CD4-positive, alpha-beta T cell (primary cell): ENCODE data around the gene NAMPT. TPM values are rescaled to one million over a fixed set of nuclear protein-coding genes. Genes with fewer than 3 reads are reported as not detected.

Experiments used
- ATAC-seq: fragments of 200-7000 bp; cut with Tn5 transposase; one replicate; pipeline ENCODE4 v1.10.0; 2022; ENCODE audit warnings: mild to moderate bottlenecking; ENCODE audit not compliant: poor library complexity
- CTCF ChIA-PET: fragments of 350-600 bp; sonication (Branson Sonifier 250); formaldehyde crosslinking; loops from one replicate; lab custom pipeline; 2021; ENCODE audit warnings: antibody characterized with exemption, inconsistent platforms; lab: Charles Lee
- POLR2A ChIA-PET: fragments of 350-600 bp; sonication (Branson Sonifier 250); formaldehyde crosslinking; loops from one replicate; lab custom pipeline; 2021; ENCODE audit warnings: antibody characterized with exemption, inconsistent platforms; lab: Charles Lee
- DNase-seq, 14 experiments: peaks; one replicate each; pipeline ENCODE4 v3.0.0-alpha.2; 2013 to 2020; ENCODE audit warnings: mixed read lengths in 2 of 14
- H3K27ac ChIP-seq, 2 donors: one replicate each; pipeline versions ENCODE4 v1.5.1 to v1.7.0; 2013; ENCODE audit warnings: low read length in 2 of 2, low read depth in 1 of 2, mild to moderate bottlenecking in 1 of 2
- H3K27me3 ChIP-seq, 2 experiments: 1 replicate in 1 of 2; 2 replicates in 1 of 2; pipeline versions ENCODE4 v1.6.1 to v1.7.0; 2013; ENCODE audit warnings: low read length in 2 of 2, control low read depth in 1 of 2, mild to moderate bottlenecking in 1 of 2, moderate library complexity in 1 of 2; ENCODE audit not compliant: insufficient read depth in 2 of 2, control insufficient read depth in 1 of 2
- H3K36me3 ChIP-seq: one replicate; pipeline ENCODE4 v1.6.1; 2013; ENCODE audit warnings: low read length, control low read depth; ENCODE audit not compliant: insufficient read depth
- H3K4me1 ChIP-seq: one replicate; pipeline ENCODE4 v1.6.1; 2013; ENCODE audit warnings: low read length, control low read depth; ENCODE audit not compliant: insufficient read depth
- H3K4me3 ChIP-seq: one replicate; pipeline ENCODE4 v1.5.1; 2013; ENCODE audit warnings: mild to moderate bottlenecking, low read length, moderate library complexity
- H3K9me3 ChIP-seq, 2 experiments: 1 replicate in 1 of 2; 2 replicates in 1 of 2; pipeline versions ENCODE4 v1.6.1 to v1.7.0; 2013; ENCODE audit warnings: low read length in 2 of 2, mild to moderate bottlenecking in 2 of 2, control low read depth in 1 of 2, moderate library complexity in 1 of 2; ENCODE audit not compliant: control insufficient read depth in 1 of 2, insufficient read depth in 1 of 2
- H3K27ac Mint-ChIP-seq: one replicate; pipeline ENCODE4 v1.8.0; 2020; ENCODE audit warnings: mixed read lengths
- H3K27me3 Mint-ChIP-seq: one replicate; pipeline ENCODE4 v1.8.0; 2021; ENCODE audit warnings: mixed read lengths
- H3K36me3 Mint-ChIP-seq: one replicate; pipeline ENCODE4 v1.8.0; 2021; ENCODE audit warnings: low read depth, mixed read lengths
- H3K4me1 Mint-ChIP-seq: one replicate; pipeline ENCODE4 v1.8.0; 2021; ENCODE audit warnings: low read depth, mixed read lengths
- H3K4me3 Mint-ChIP-seq: one replicate; pipeline ENCODE4 v1.8.0; 2020; ENCODE audit warnings: mild to moderate bottlenecking, mixed read lengths
- H3K9me3 Mint-ChIP-seq: one replicate; pipeline ENCODE4 v1.8.0; 2020; ENCODE audit warnings: mixed read lengths
- intact Hi-C, 2 experiments: fragments of 100-400 bp; cut with DNase I in 1 of 2; cut with micrococcal nuclease in 1 of 2; formaldehyde crosslinking; loops; one replicate each; pipeline versions ENCODE4 v1.15.1 to v1.9.0; 2023 to 2025; cut with DNase I, micrococcal nuclease
- total RNA-seq, 174 experiments: library from RNA in 2 of 174; stranded (reverse) in 2 of 174; gene quantifications; one replicate each; pipeline ENCODE4 v1.2.3 and lab custom pipeline; 2021 to 2026
- TF ChIP-seq, protein P1 (sequence below): fragments of 200-600 bp; IDR thresholded peaks from one replicate; pipeline ENCODE4 v1.8.0; 2022; ENCODE audit warnings: antibody characterized with exemption, mild to moderate bottlenecking

The NAMPT gene
- total RNA-seq, 2 experiments from 2014 or later: 154 to 159 TPM

DNA sequence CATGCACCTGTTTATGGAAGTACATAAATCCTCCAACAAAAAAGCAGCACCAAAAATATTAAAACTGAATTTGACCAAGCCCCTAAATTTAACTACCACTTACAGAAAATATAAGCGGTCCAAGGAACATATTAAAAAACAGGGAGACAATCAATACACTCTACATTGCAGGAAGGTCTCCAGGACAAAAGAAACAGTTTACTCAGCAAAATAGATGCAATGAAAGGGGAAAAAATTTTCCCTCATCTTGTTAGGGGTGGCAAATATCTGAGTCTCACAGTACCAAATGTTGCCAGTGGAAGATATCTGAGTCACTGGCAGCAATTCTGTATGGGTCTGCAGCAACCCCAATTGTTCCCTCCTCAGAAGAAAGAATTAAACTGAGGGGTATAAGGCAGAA is 50.4 kb downstream of the NAMPT start:
- Mint-ChIP-seq H3K4me1 (no peaks in the 10 kb centered on the region), H3K27ac (no peak overlapping the region), H3K4me3 (no peak overlapping the region), H3K36me3 (no peaks in the 10 kb centered on the region), H3K9me3 (no peaks in the 10 kb centered on the region), H3K27me3 (peaks cover 16% of the 10 kb centered on the region)
- POLR2A ChIA-PET: no interaction called here
- no peak overlapping the region for H3K27ac ChIP-seq
- DNase-seq: no peak
- ATAC-seq: no peak
- intact Hi-C loops: no loop called here
- H3K9me3 ChIP-seq: no peaks in the 10 kb centered on the region
- TF ChIP-seq, protein P1, sequence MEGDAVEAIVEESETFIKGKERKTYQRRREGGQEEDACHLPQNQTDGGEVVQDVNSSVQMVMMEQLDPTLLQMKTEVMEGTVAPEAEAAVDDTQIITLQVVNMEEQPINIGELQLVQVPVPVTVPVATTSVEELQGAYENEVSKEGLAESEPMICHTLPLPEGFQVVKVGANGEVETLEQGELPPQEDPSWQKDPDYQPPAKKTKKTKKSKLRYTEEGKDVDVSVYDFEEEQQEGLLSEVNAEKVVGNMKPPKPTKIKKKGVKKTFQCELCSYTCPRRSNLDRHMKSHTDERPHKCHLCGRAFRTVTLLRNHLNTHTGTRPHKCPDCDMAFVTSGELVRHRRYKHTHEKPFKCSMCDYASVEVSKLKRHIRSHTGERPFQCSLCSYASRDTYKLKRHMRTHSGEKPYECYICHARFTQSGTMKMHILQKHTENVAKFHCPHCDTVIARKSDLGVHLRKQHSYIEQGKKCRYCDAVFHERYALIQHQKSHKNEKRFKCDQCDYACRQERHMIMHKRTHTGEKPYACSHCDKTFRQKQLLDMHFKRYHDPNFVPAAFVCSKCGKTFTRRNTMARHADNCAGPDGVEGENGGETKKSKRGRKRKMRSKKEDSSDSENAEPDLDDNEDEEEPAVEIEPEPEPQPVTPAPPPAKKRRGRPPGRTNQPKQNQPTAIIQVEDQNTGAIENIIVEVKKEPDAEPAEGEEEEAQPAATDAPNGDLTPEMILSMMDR: no peak
- CTCF ChIA-PET: no interaction called here
- H3K27me3 ChIP-seq: no peaks in the 10 kb centered on the region
- H3K4me1 ChIP-seq: no peaks in the 10 kb centered on the region
- no peaks in the 10 kb centered on the region for H3K36me3 ChIP-seq
- no peak overlapping the region for H3K4me3 ChIP-seq

DNA sequence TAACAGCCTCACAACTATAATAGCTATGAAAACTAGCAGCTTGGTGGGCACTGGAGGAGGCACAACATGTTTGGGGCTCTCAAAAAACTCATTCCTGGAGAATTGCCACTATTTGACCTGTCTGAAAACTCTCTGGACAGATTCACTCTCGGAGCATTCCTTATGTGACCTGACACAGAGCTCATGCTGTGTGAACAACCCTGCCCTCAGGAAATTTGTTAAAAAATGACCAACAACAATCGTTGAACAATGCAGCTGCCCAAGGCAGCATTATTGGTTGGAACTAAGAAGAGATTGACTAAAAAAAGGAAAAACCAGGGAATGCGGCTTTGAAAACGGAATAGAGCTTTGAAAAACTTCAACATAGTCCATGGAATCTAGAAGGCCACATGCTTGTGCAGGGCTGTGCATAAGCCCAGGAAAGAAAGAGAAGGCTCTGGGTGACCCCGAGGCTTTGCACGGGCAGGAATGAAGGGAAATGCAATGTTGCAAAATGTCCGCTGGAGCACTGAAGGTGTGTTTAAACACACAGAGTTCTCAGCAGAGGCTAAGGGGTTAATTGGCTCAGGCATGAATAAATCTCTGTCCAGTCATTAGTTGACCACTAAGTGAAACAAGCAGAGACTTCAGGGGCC is 52.8 kb downstream of the NAMPT start:
- TF ChIP-seq, protein P1: no peak
- H3K9me3 ChIP-seq: no peaks in the 10 kb centered on the region
- intact Hi-C loops: no loop called here
- Mint-ChIP-seq H3K36me3 (no peaks in the 10 kb centered on the region), H3K27me3 (peaks cover 16% of the 10 kb centered on the region), H3K4me1 (no peaks in the 10 kb centered on the region), H3K27ac (no peak overlapping the region), H3K9me3 (no peaks in the 10 kb centered on the region), H3K4me3 (no peak overlapping the region)
- H3K27me3 ChIP-seq: no peaks in the 10 kb centered on the region
- CTCF ChIA-PET: no interaction called here
- H3K4me3 ChIP-seq: no peak overlapping the region
- POLR2A ChIA-PET: no interaction called here
- no peaks in the 10 kb centered on the region for H3K36me3 ChIP-seq
- ATAC-seq (no peak), DNase-seq (no peak)
- H3K4me1 ChIP-seq: no peaks in the 10 kb centered on the region
- no peak overlapping the region for H3K27ac ChIP-seq

DNA sequence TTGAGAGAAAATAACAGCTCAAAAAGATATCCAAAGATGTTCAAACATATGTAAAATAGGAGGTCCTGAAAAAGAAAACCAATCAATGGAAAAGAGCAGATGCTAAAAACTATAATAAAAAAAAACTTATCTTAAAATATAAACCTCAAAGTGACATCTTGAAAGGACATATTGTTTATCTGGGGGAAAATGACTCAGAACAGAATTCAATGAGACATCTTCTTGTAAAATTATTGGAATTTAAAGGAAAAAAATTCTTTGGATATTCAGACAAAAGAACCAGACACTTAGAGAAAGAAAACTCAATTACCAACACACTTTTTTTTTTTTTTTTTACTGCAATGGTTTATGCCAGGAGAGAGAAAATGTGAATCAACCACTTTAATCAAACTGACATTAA is 58.9 kb downstream of the NAMPT start:
- ATAC-seq (no peak), DNase-seq (no peak)
- intact Hi-C loops: no loop called here
- Histone ChIP-seq H3K9me3 (no peaks in the 10 kb centered on the region), H3K4me1 (no peaks in the 10 kb centered on the region), H3K4me3 (no peak overlapping the region), H3K27me3 (peaks cover 4 to 7% of the 10 kb centered on the region in 2 experiments), H3K27ac (no peak overlapping the region), H3K36me3 (no peaks in the 10 kb centered on the region)
- Mint-ChIP-seq H3K27ac (no peak overlapping the region), H3K4me3 (no peak overlapping the region), H3K36me3 (no peaks in the 10 kb centered on the region), H3K27me3 (peaks cover 5% of the 10 kb centered on the region), H3K4me1 (no peaks in the 10 kb centered on the region), H3K9me3 (no peaks in the 10 kb centered on the region)
- POLR2A ChIA-PET: no interaction called here
- CTCF ChIA-PET: interaction anchor here (0.6 kb wide), 1 partner anchor 9 kb away, joined by 3 read pairs; no protein-coding TSS in a partner anchor
- TF ChIP-seq, protein P1: no peak
